Left lung (tissue), 10 donors: ENCODE data around the gene ARFIP2. TPM values are rescaled to one million over a fixed set of nuclear protein-coding genes. Genes with fewer than 3 reads are reported as not detected.
A peak's percentile ranks its signal among the peaks of the same experiment; 100 is the strongest.

Source experiments
- ATAC-seq: fragments of 200-7000 bp; cut with Tn5 transposase; one replicate; pipeline ENCODE4 v1.9.1; 2020; ENCODE audit warnings: moderate library complexity
- DNase-seq, 4 donors: peaks; one replicate each; pipeline ENCODE4 v3.0.0-alpha.2; 2013 to 2020
- H3K27ac ChIP-seq, 2 donors: fragments of 200-600 bp; sonication (generic) in 1 of 2; one replicate each; pipeline versions ENCODE4 v1.5.0 to v1.8.0; 2020 to 2021
- H3K27me3 ChIP-seq, 2 donors: fragments of 200-600 bp; sonication (generic) in 1 of 2; one replicate each; pipeline versions ENCODE4 v1.5.0 to v1.8.0; 2020 to 2021
- H3K36me3 ChIP-seq, 2 donors: fragments of 200-600 bp; sonication (generic) in 1 of 2; one replicate each; pipeline versions ENCODE4 v1.5.0 to v1.8.0; 2020 to 2021
- H3K4me1 ChIP-seq, 2 donors: fragments of 200-600 bp; one replicate each; pipeline ENCODE4 v1.8.0; 2021
- H3K4me3 ChIP-seq, 2 donors: fragments of 200-600 bp; sonication (generic) in 1 of 2; one replicate each; pipeline versions ENCODE4 v1.5.0 to v1.8.0; 2020 to 2021; ENCODE audit warnings: mild to moderate bottlenecking in 1 of 2
- H3K9me3 ChIP-seq, 2 donors: fragments of 200-600 bp; sonication (generic) in 1 of 2; one replicate each; pipeline versions ENCODE4 v1.5.0 to v1.8.0; 2020 to 2021
- CTCF ChIP-seq, 2 donors: fragments of 200-600 bp; sonication (generic) in 1 of 2; IDR thresholded peaks; one replicate each; pipeline versions ENCODE4 v1.5.0 to v1.8.0; 2021; ENCODE audit warnings: antibody characterized with exemption in 2 of 2
- intact Hi-C, 2 donors: fragments of 100-400 bp; cut with DNase I; formaldehyde crosslinking; loops; one replicate each; pipeline versions ENCODE4 v1.11.2 to v1.14.2; 2022
- polyA plus RNA-seq, 6 donors: library from polyadenylated mRNA; unstranded; fragments of 120-200 nt; gene quantifications; one replicate each; pipeline ENCODE4 v1.2.1, GENCODE V29; 2013; ENCODE audit not compliant: insufficient read length in 6 of 6
- total RNA-seq, 2 donors: library from RNA; stranded (reverse); fragmentation: NEBNext Ultra II Directional; extraction: Animal tissue kit (Norgen Biotek cat#: 25700); gene quantifications; one replicate each; pipeline ENCODE4 v1.2.1, GENCODE V29; 2021
- donor health status: DM: no; HTN: yes; CAD: no.
- donor health status: DM: no; HTN: no; CAD: no.

Gene ARFIP2
- total and polyA plus RNA-seq, 8 donors, result 41.3 to 75.0 (median 62.6) TPM

DNA sequence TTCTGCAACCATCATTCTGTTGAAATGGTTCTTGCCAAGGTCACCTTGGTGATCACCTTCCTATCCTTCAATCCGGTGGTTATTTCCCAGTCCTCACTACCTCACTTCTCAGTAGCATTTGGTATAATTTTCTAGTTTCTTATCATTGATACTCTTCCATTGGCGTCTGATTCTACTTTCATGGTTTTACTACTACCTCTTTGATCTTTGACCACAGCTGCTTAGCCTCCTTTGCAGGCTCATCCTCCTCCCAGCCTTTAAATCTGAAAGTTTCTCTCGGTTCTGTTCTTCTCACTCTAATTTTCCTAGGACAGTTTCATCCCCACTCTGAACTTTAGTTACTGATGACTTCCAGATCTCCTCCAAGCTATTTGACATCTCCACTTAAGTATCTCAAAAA is 5.1 kb upstream of the ARFIP2 start:
- ATAC-seq, result no peak
- peaks cover 7 to 24% of the 10 kb centered on the region in 2 donors for H3K4me1 ChIP-seq
- intact Hi-C loops, result no loop called here
- TF ChIP-seq CTCF (IDR thresholded peaks at IDR 0.05), result no peak
- no peak overlapping the region for H3K27ac ChIP-seq
- DNase-seq, result no peak
- H3K27me3 ChIP-seq, result no peaks in the 10 kb centered on the region
- no peak overlapping the region for H3K4me3 ChIP-seq
- peaks cover 0 to 78% of the 10 kb centered on the region in 2 donors for H3K36me3 ChIP-seq
- H3K9me3 ChIP-seq, result no peaks in the 10 kb centered on the region

DNA sequence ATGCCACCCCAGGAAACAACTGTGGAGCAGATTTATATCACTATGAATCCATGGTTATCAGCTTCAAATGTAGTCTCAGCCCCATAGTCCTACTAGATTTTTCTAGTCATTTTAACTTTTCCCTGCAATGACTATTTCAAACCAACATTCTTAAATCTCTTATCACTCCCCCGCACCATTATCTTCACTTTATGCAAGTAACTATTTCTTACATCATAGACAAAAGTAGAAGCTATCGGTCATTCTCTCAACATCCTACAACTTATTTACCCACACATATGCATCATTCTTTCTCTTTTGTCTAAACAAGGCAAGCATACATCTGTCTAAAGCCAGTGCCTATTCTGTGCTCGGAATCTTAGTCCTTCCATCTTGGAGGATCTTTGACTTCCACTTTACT is 4.5 kb upstream of the ARFIP2 start:
- Histone ChIP-seq H3K27ac (no peak overlapping the region), H3K9me3 (no peaks in the 10 kb centered on the region), H3K36me3 (peaks cover 0 to 74% of the 10 kb centered on the region in 2 donors), H3K27me3 (no peaks in the 10 kb centered on the region), H3K4me3 (no peak overlapping the region), H3K4me1 (peaks cover 7 to 26% of the 10 kb centered on the region in 2 donors)
- DNase-seq (no peak), ATAC-seq (no peak)
- no peak for TF ChIP-seq CTCF (IDR thresholded peaks at IDR 0.05)
- intact Hi-C loops, result no loop called here

GRCh38 chr11:6483015-6483414 is 1.9 kb upstream of the ARFIP2 start:
- peak overlapping the region in 1 of 2 donors; percentile 70 for H3K4me3 ChIP-seq
- no peaks in the 10 kb centered on the region for H3K27me3 ChIP-seq
- H3K27ac ChIP-seq, result no peak overlapping the region
- ATAC-seq (no peak), DNase-seq (no peak)
- H3K36me3 ChIP-seq, result peaks cover 0 to 63% of the 10 kb centered on the region in 2 donors
- H3K9me3 ChIP-seq, result no peaks in the 10 kb centered on the region
- H3K4me1 ChIP-seq, result peaks cover 15 to 42% of the 10 kb centered on the region in 2 donors
- intact Hi-C loops, result no loop called here
- no peak for TF ChIP-seq CTCF (IDR thresholded peaks at IDR 0.05)

GRCh38 chr11:6482441-6482840 is 1.3 kb upstream of the ARFIP2 start:
- Histone ChIP-seq H3K27ac (peak overlapping the region in 1 of 2 donors; percentile 96), H3K27me3 (no peaks in the 10 kb centered on the region), H3K36me3 (peaks cover 0 to 66% of the 10 kb centered on the region in 2 donors), H3K9me3 (no peaks in the 10 kb centered on the region), H3K4me3 (peak overlapping the region; percentile 70 to 74), H3K4me1 (peaks cover 15 to 42% of the 10 kb centered on the region in 2 donors)
- intact Hi-C loops, result no loop called here
- ATAC-seq, result no peak
- TF ChIP-seq CTCF (IDR thresholded peaks at IDR 0.05), result no peak
- no peak for DNase-seq

DNA sequence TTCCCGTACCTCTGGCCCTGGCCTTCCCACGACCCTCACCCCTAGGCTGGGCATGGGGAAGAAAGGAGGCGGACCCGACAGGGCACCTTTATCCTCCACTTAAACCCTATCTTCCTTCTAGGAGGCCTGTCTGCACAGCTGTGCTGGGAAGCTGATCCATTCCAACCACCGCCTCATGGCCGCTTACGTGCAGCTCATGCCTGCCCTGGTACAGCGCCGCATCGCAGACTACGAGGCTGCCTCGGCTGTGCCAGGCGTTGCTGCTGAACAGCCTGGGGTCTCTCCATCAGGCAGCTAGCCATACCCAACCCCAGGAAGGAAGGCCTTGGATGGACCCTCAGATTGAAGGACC is 769 bp upstream of the ARFIP2 start:
- DNase-seq (peak in 2 of 4 donors; percentile 12 to 76), ATAC-seq (peak; percentile 28)
- H3K9me3 ChIP-seq, result no peaks in the 10 kb centered on the region
- intact Hi-C loops, result no loop called here
- H3K27me3 ChIP-seq, result no peaks in the 10 kb centered on the region
- H3K27ac ChIP-seq, result peak overlapping the region; percentile 93 to 96
- H3K36me3 ChIP-seq, result peaks cover 0 to 68% of the 10 kb centered on the region in 2 donors
- H3K4me3 ChIP-seq, result peak overlapping the region; percentile 70 to 74
- TF ChIP-seq CTCF (IDR thresholded peaks at IDR 0.05), result no peak
- H3K4me1 ChIP-seq, result peaks cover 15 to 42% of the 10 kb centered on the region in 2 donors
